ENCODE measurements around the gene NAGLU. TPM values are rescaled to one million over a fixed set of nuclear protein-coding genes. Genes with fewer than 3 reads are reported as not detected.
"Not testable (repeated sequence)": the region's sequence is repeated elsewhere in the genome, so short reads cannot be mapped to it uniquely, and the experiment has no call there.

The NAGLU gene
- total RNA-seq, 1 experiment from 2014 or later: 97.0 TPM

- peak; percentile 58 for DNase-seq (ENCODE audit: low read depth)
Observed at GRCh38 chr17:42521036-42521435, 15.0 kb upstream of the NAGLU start.

GRCh38 chr17:42521666-42522262 is 14.3 kb upstream of the NAGLU start:
- no peak for DNase-seq (ENCODE audit: low read depth)

GRCh38 chr17:42522263-42522790 is 13.7 kb upstream of the NAGLU start:
- no peak for DNase-seq (ENCODE audit: low read depth)

- no peak for DNase-seq (ENCODE audit: low read depth)
Observed at GRCh38 chr17:42522798-42523278, 13.2 kb upstream of the NAGLU start.

GRCh38 chr17:42525221-42525620 is 10.8 kb upstream of the NAGLU start:
- DNase-seq (ENCODE audit: low read depth): no peak

- DNase-seq (ENCODE audit: low read depth): no peak
Observed at GRCh38 chr17:42526031-42526444, 10.0 kb upstream of the NAGLU start.

GRCh38 chr17:42527932-42528331 is 8.1 kb upstream of the NAGLU start:
- DNase-seq (ENCODE audit: low read depth): no peak

GRCh38 chr17:42529061-42529460 is 7.0 kb upstream of the NAGLU start:
- DNase-seq (ENCODE audit: low read depth): no peak

GRCh38 chr17:42530952-42531454 is 5.0 kb upstream of the NAGLU start:
- DNase-seq (ENCODE audit: low read depth): no peak

GRCh38 chr17:42531455-42532354 is 4.3 kb upstream of the NAGLU start:
- peak; percentile 54 for DNase-seq (ENCODE audit: low read depth)

- no peak for DNase-seq (ENCODE audit: low read depth)
Observed at GRCh38 chr17:42535155-42536047, 640 bp upstream of the NAGLU start.

GRCh38 chr17:42536372-42537155 is 523 bp downstream of the NAGLU start:
- DNase-seq (ENCODE audit: low read depth): peak; percentile 91

GRCh38 chr17:42537156-42537805 is 1.2 kb downstream of the NAGLU start:
- DNase-seq (ENCODE audit: low read depth): no peak

- no peak for DNase-seq (ENCODE audit: low read depth)
Observed at GRCh38 chr17:42537826-42538451, 1.9 kb downstream of the NAGLU start.

GRCh38 chr17:42538482-42538881 is 2.4 kb downstream of the NAGLU start:
- DNase-seq (ENCODE audit: low read depth): no peak

- not testable (repeated sequence) for DNase-seq (ENCODE audit: low read depth)
Observed at GRCh38 chr17:42540558-42540957, 4.5 kb downstream of the NAGLU start.

GRCh38 chr17:42541041-42541833 is 5.2 kb downstream of the NAGLU start:
- DNase-seq (ENCODE audit: low read depth): no peak

GRCh38 chr17:42543190-42544079 is 7.4 kb downstream of the NAGLU start:
- DNase-seq (ENCODE audit: low read depth): no peak
